Heart left ventricle (tissue), 16 donors: ENCODE measurements around the gene SUMO3. TPM values are rescaled to one million over a fixed set of nuclear protein-coding genes. Genes with fewer than 3 reads are reported as not detected.

Experiments
- ATAC-seq, 4 donors: fragments of 200-7000 bp; cut with Tn5 transposase; one replicate each; pipeline ENCODE4 v1.9.1; 2020 to 2022; ENCODE audit warnings: moderate library complexity in 4 of 4, mild to moderate bottlenecking in 3 of 4, moderate number of reproducible peaks in 1 of 4
- DNase-seq, 5 donors: peaks; one replicate each; pipeline ENCODE4 v3.0.0-alpha.2; 2020
- H3K27ac ChIP-seq, 12 donors: fragments of 200-600 bp; sonication (generic) in 4 of 12; one replicate each; pipeline versions ENCODE4 v1.5.0 to v1.8.0; 2016 to 2022; ENCODE audit warnings: mild to moderate bottlenecking in 2 of 12
- H3K27me3 ChIP-seq, 9 donors: fragments of 200-600 bp; sonication (generic) in 2 of 9; one replicate each; pipeline versions ENCODE4 v1.5.1 to v1.8.0; 2016 to 2022; ENCODE audit warnings: mild to moderate bottlenecking in 3 of 9
- H3K36me3 ChIP-seq, 9 donors: fragments of 200-600 bp; sonication (generic) in 2 of 9; one replicate each; pipeline versions ENCODE4 v1.5.0 to v1.8.0; 2018 to 2022; ENCODE audit warnings: mild to moderate bottlenecking in 2 of 9
- H3K4me1 ChIP-seq, 12 donors: fragments of 200-600 bp; sonication (generic) in 4 of 12; one replicate each; pipeline versions ENCODE4 v1.5.0 to v1.8.0; 2016 to 2022; ENCODE audit warnings: mild to moderate bottlenecking in 3 of 12
- H3K4me3 ChIP-seq, 12 donors: fragments of 200-600 bp; sonication (generic) in 4 of 12; one replicate each; pipeline versions ENCODE4 v1.5.0 to v1.8.0; 2017 to 2022; ENCODE audit warnings: mild to moderate bottlenecking in 9 of 12, moderate library complexity in 4 of 12
- H3K9me3 ChIP-seq, 12 donors: fragments of 200-600 bp; sonication (generic) in 4 of 12; one replicate each; pipeline versions ENCODE4 v1.5.0 to v1.8.0; 2016 to 2022; ENCODE audit warnings: mild to moderate bottlenecking in 1 of 12
- CTCF ChIP-seq, 12 donors: fragments of 200-600 bp; sonication (generic) in 4 of 12; IDR thresholded peaks; one replicate each; pipeline versions ENCODE4 v1.5.0 to v1.8.0; 2018 to 2022; ENCODE audit warnings: antibody characterized with exemption in 12 of 12, mild to moderate bottlenecking in 5 of 12
- POLR2A ChIP-seq, 2 donors: fragments of 450-650 bp; IDR thresholded peaks; one replicate each; pipeline ENCODE4 v1.6.1; 2017; ENCODE audit warnings: antibody characterized with exemption in 2 of 2, mild to moderate bottlenecking in 2 of 2, moderate library complexity in 2 of 2
- WGBS, 4 donors: extraction: QIAGEN DNeasy Blood & Tissue Kit in 2 of 4; methylation state at CpG; one replicate each; pipeline versions ENCODE4 v1.1.5 to v1.1.7; 2013 to 2018; 5-methylcytosine and 5-hydroxymethylcytosine counted together
- intact Hi-C, 10 donors: fragments of 100-400 bp; cut with DNase I; formaldehyde crosslinking; loops; one replicate each; pipeline versions ENCODE4 v1.11.1 to v1.14.2; 2022
- polyA plus RNA-seq, 2 donors: library from polyadenylated mRNA; stranded (reverse); fragments of 200-250 nt; gene quantifications; one replicate each; pipeline ENCODE4 v1.2.3, GENCODE V29; 2013
- total RNA-seq, 9 donors: library from RNA; depleted of rRNA in 2 of 9; stranded (reverse); fragments of >200 nt in 2 of 9; fragmentation: NEBNext Ultra II Directional in 3 of 9; extraction: Animal tissue kit (Norgen Biotek cat#: 25700) in 3 of 9; gene quantifications; one replicate each; pipeline versions ENCODE4 v1.1.0 to v1.2.4, GENCODE V29; 2016 to 2023
- donor health status: ischemic (EF 13 %, LVEDD 7.1; RV severe dilation, severe dysfunction).
- donor health status: healthy with polysubstance abuse.
- donor health status: DM: no; HTN: yes; CAD: no.
- donor health status: DM: no; HTN: no; CAD: no.
- donor health status: ischemic (EF 25% LVEDD 6.9; RV normal size, moderate dysfunction).
- donor health status: ischemic (EF 25% LVEDD 5.7; RV mildly dilated, moderate dysfunction).
- donor health status: healthy.
- donor health status: DM: yes; HTN: yes; CAD: no.
- donor health status: ischemic (EF 35%, LVEDD 5.7; RV mildly dilated, moderate dysfunction).
- donor health status: nonischemic (EF 11% LVEDD 7.7; RV severe dilation, severe dysfunction).
- donor health status: DM: yes; HTN: yes; CAD: no.
- donor health status: PGD.
- donor health status: ischemic (EF 29% LVEDD 5.4; RV normal size, mild dysfunction).
- donor health status: nonischemic (EF 23%, LVEDD 6.1; RV moderate dilation, normal function).

Gene SUMO3
- total and polyA plus RNA-seq, 11 donors, result 22.0 to 108 (median 78.1) TPM

- H3K4me3 ChIP-seq, result no peak overlapping the region
- no peak for ATAC-seq
- no peak overlapping the region for H3K27ac ChIP-seq
- H3K4me1 ChIP-seq, result peaks cover 0 to 47% (median 22%) of the 10 kb centered on the region in 12 donors
- peaks cover 0 to 44% (median 38%) of the 10 kb centered on the region in 9 donors for H3K36me3 ChIP-seq
- peak in 1 of 5 donors; percentile 56 for DNase-seq
- no peaks in the 10 kb centered on the region for H3K27me3 ChIP-seq
- intact Hi-C loops, result loop anchor here in 2 of 10 donors (2.0 to 5.0 kb wide), 2 partner anchors 25 to 35 kb away; partner anchors contain the start of gene PTTG1IP (in 1 of the 2)
- TF ChIP-seq POLR2A (IDR thresholded peaks at IDR 0.05) (no peak), CTCF (IDR thresholded peaks at IDR 0.05) (no peak)
- 80 to 85% (median 81%) methylated on average over 14 to 24 of the region's 24 CpGs for WGBS, 4 donors
- no peaks in the 10 kb centered on the region for H3K9me3 ChIP-seq
These were observed 29.6 kb upstream of the SUMO3 start for GRCh38 chr21:44847261-44848056.

GRCh38 chr21:44846485-44847260 lies 28.8 kb upstream of the SUMO3 start:
- Histone ChIP-seq H3K36me3 (peaks cover 0 to 37% (median 32%) of the 10 kb centered on the region in 9 donors), H3K27ac (peak overlapping the region in 11 of 12 donors; percentile 6 to 63 (median 45)), H3K27me3 (no peaks in the 10 kb centered on the region), H3K4me1 (peaks cover 0 to 44% (median 22%) of the 10 kb centered on the region in 12 donors), H3K9me3 (no peaks in the 10 kb centered on the region), H3K4me3 (peak overlapping the region in 8 of 12 donors; percentile 25 to 58 (median 49))
- DNase-seq (peak in 4 of 5 donors; percentile 51 to 65 (median 58)), ATAC-seq (peak; percentile 22 to 58 (median 39))
- WGBS, 4 donors, result 33 to 43% (median 35%) methylated on average over 25 to 27 of the region's 27 CpGs
- TF ChIP-seq POLR2A (IDR thresholded peaks at IDR 0.05) (no peak), CTCF (IDR thresholded peaks at IDR 0.05) (no peak)
- intact Hi-C loops, result loop anchor here in 2 of 10 donors (2.0 to 5.0 kb wide), 2 partner anchors 26 to 34 kb away; partner anchors contain the start of gene PTTG1IP (in 1 of the 2)

- no peak for TF ChIP-seq CTCF (IDR thresholded peaks at IDR 0.05)
- no peak for TF ChIP-seq POLR2A (IDR thresholded peaks at IDR 0.05)
- intact Hi-C loops, result loop anchor here in 2 of 10 donors (2.0 to 5.0 kb wide), 2 partner anchors 27 to 34 kb away; partner anchors contain the start of gene PTTG1IP (in 1 of the 2)
- Histone ChIP-seq H3K9me3 (no peaks in the 10 kb centered on the region), H3K27me3 (no peaks in the 10 kb centered on the region), H3K27ac (peak overlapping the region in 10 of 12 donors; percentile 12 to 63 (median 46)), H3K4me3 (peak overlapping the region in 10 of 12 donors; percentile 10 to 58 (median 48)), H3K4me1 (peaks cover 0 to 39% (median 22%) of the 10 kb centered on the region in 12 donors), H3K36me3 (peaks cover 0 to 31% (median 27%) of the 10 kb centered on the region in 9 donors)
- DNase-seq (no peak), ATAC-seq (no peak)
- 21 to 44% (median 25%) methylated on average over 1 of the region's 1 CpG for WGBS, 4 donors
These were observed 28.3 kb upstream of the SUMO3 start for GRCh38 chr21:44846224-44846484.
